HUES48 (cell line): Measurements from ENCODE around the gene NAA50.
A peak's percentile ranks its signal among the peaks of the same experiment; 100 is the strongest.

Experiments used
- H3K27ac ChIP-seq: one replicate; pipeline ENCODE4 v1.7.0; 2013; ENCODE audit warnings: low read depth, low read length, inconsistent platforms
- H3K27me3 ChIP-seq: 2 replicates; pipeline ENCODE4 v1.6.1; 2013; ENCODE audit warnings: mild to moderate bottlenecking, low read length; ENCODE audit not compliant: control insufficient read depth, insufficient read depth
- H3K36me3 ChIP-seq: 2 replicates; pipeline ENCODE4 v1.6.1; 2013; ENCODE audit warnings: low read length; ENCODE audit not compliant: control insufficient read depth, insufficient read depth
- H3K4me1 ChIP-seq: 2 replicates; pipeline ENCODE4 v1.6.1; 2013; ENCODE audit warnings: mild to moderate bottlenecking, low read length; ENCODE audit not compliant: control insufficient read depth, insufficient read depth
- H3K4me3 ChIP-seq: 2 replicates; pipeline ENCODE4 v1.5.1; 2013; ENCODE audit warnings: mild to moderate bottlenecking, low read depth, low read length
- H3K9ac ChIP-seq: 2 replicates; pipeline ENCODE4 v1.6.1; 2013; ENCODE audit warnings: mild to moderate bottlenecking, low read depth, low read length, moderate library complexity
- H3K9me3 ChIP-seq: 2 replicates; pipeline ENCODE4 v1.6.1; 2013; ENCODE audit warnings: low read length; ENCODE audit not compliant: control insufficient read depth, insufficient read depth

Gene NAA50

DNA sequence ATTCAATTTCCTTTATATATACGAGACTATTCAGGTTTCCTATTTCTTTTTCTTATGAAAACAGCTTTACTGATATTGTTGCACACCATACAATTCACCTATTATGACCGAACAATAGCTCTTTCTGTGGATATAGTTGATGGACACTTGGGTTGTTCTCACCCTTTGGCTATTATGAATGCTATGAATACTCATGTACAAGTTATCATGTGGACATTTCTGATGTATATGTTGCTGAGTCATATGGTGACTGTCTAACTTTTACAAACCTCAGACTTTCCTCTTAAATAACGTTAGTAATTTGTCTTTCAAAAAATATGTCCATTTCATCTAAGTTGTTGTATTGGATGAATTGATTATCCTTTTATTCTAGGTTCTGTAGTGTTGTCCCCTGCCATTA is 33.9 kb downstream of the NAA50 start:
- 0 out of 2 replicates have a peak, but pooled peaks cover 6% of the 10 kb centered on the region for H3K36me3 ChIP-seq
- H3K27ac ChIP-seq = no peak overlapping the region
- no peaks in the 10 kb centered on the region for H3K27me3 ChIP-seq
- no peak overlapping the region for H3K9ac ChIP-seq
- H3K4me3 ChIP-seq = no peak overlapping the region
- H3K9me3 ChIP-seq = no peaks in the 10 kb centered on the region
- no peaks in the 10 kb centered on the region for H3K4me1 ChIP-seq

- no peak overlapping the region for H3K27ac ChIP-seq
- no peak overlapping the region for H3K4me3 ChIP-seq
- H3K9me3 ChIP-seq = no peaks in the 10 kb centered on the region
- no peaks in the 10 kb centered on the region for H3K4me1 ChIP-seq
- H3K27me3 ChIP-seq = no peaks in the 10 kb centered on the region
- H3K9ac ChIP-seq = no peak overlapping the region
- H3K36me3 ChIP-seq = no peaks in the 10 kb centered on the region
Observed at GRCh38 chr3:113707835-113708234, 38.2 kb downstream of the NAA50 start.

DNA sequence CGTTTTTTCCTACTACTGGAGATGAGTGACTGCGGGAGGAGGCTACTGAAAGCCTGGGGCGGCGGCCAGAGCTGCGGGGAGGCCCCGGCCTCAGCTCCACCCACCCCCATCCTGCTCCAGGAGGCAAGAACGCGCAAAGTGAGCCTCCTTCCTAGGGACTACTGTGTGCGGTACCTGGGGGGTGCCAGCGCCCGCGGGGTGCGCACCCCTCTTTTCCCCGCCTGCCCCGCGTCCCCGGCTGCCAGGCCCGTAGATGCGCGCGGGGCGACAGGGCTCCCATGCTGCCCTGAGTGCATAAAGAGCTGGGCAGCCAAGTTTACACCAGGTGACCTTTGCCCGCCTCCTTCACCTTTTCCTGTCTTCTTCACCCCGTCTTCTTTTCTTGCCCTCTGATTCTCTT is 47.1 kb downstream of the NAA50 start:
- Histone ChIP-seq H3K36me3 (no peaks in the 10 kb centered on the region), H3K9ac (no peak overlapping the region), H3K4me3 (peak overlapping the region; percentile 24; the same call in 1 of the 2 replicates), H3K27me3 (no peaks in the 10 kb centered on the region), H3K27ac (no peak overlapping the region), H3K9me3 (no peaks in the 10 kb centered on the region), H3K4me1 (peaks cover 15% of the 10 kb centered on the region)

DNA sequence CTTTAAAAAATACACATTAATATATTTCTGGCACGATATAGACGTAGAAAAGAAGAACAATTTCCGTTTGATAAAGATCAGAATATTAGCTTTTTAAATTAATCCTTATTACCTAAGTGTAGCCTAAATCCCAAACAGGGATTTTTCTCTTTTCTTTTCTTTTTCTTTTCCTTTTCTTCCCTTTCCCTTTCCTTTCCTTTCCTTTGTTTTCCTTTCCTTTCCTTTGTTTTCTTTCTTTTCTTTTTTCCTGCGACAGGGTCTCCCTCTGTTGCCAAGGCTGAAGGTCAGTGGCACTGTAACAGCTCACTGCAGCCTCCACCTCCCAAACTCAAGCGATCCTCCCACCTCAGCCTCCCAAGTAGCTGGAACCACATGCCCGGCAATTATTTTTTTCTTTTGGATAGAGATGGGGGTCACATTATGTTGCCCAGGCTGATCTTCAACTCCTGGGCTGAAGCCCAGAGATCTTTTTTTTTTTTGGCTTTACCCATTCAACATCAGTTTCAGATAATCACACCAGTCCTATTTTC is 47.8 kb downstream of the NAA50 start:
- Histone ChIP-seq H3K27me3 (no peaks in the 10 kb centered on the region), H3K27ac (no peak overlapping the region), H3K4me1 (peaks cover 15% of the 10 kb centered on the region), H3K9ac (no peak overlapping the region), H3K36me3 (no peaks in the 10 kb centered on the region), H3K9me3 (no peaks in the 10 kb centered on the region), H3K4me3 (peak overlapping the region; percentile 81; the same call in 1 of the 2 replicates)

DNA sequence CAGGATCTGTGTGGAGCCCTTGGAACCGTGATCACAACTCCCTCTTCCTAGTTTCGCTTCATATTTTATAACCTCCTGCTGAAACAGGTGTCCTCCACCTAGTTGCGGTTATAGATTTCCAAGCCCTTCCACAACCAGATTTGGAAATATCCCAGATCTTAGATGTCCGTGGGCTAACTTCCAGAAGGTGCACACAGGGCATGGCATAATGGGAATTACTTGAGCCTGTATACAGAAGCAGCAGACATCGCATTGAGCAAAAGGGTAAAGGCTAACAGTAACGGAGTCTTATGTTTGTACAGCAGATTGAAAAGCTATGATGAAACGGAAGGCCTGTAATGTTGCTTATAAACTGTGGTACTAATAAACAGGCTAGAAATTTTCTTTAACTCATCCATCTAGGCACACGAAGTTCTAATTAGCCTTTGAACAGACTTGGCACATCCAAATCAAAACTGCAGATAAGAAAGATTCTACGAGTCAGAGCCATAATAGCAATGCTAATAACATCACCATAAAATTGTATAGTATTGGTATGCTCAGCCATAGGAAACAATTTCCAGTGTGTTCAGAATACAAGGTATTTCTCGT is 48.5 kb downstream of the NAA50 start:
- Histone ChIP-seq H3K9ac (peak overlapping the region; percentile 47), H3K36me3 (no peaks in the 10 kb centered on the region), H3K27me3 (no peaks in the 10 kb centered on the region), H3K4me1 (peaks cover 15% of the 10 kb centered on the region), H3K4me3 (peak overlapping the region; percentile 81), H3K9me3 (no peaks in the 10 kb centered on the region), H3K27ac (peak overlapping the region; percentile 64)

GRCh38 chr3:113696658-113697499 is 49.2 kb downstream of the NAA50 start:
- Histone ChIP-seq H3K9me3 (no peaks in the 10 kb centered on the region), H3K27ac (peak overlapping the region; percentile 64), H3K4me3 (peak overlapping the region; percentile 81), H3K9ac (peak overlapping the region; percentile 47), H3K4me1 (peaks cover 21% of the 10 kb centered on the region), H3K36me3 (no peaks in the 10 kb centered on the region), H3K27me3 (no peaks in the 10 kb centered on the region)

DNA sequence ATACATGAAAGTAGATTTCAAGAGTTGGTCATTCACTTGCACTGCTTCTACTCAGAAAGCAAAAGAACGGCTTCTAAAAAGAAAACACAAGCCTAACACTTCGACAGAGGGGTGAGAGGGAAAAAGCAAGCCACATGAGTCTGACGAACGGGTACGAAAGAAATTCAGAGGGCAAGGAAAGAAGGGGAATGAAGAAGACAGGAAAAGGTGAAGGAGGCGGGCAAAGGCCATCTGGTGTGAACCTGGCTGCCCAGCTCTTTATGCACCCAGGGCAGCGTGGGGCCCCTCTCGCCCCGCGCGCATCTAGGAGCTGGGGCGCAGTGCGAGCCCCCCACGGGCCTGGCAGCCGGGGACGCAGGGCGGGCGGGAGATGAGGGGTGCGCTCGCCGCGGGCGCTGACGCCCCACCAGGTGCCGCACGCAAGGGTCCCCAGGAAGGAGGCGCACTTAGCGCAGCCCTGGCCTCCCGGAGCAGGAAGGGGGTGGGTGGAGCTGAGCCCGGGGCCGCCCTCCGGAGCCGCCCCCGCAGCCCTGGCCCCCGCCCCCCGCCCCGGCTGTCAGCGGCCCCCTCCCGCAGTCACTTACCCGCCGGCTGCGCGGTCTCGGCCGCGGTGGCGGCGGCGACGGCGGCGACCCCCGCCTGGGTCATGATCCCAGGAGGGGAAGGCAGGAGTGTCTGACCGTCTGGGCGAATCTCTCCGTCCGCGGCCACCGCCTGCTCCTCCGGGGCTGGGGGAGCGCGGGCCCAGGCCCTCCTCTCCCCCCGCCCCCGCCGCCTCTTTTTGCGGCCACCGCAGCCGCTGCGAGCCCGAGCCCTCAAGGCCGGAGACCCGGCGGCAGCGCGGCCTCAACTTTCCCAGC is 50.0 kb downstream of the NAA50 start, which contains the start of gene USF3:
Gene USF3 (minus strand): TSS at position 857 of the 860 bp plus-strand sequence. CDS start 21,764 bp downstream, outside the sequence.
- H3K4me3 ChIP-seq = peak within 1 kb of the TSS; percentile 81

DNA sequence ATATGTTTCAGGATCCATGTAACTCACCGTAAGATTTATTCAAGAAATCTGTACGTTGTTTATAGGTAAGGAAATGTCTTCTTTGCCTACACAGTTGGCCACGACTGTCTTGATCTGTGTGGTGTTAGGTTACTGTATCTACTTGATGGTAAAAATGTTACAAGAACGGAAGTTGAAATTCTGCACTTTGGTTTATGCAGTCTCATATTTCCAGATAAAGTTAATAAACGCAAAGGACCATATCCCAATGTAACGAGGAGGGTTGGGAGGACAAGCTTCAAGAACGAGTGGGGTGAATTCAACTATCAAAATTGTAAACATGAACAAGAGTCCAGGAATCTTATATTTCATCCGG is 50.6 kb downstream of the NAA50 start:
- no peaks in the 10 kb centered on the region for H3K9me3 ChIP-seq
- no peaks in the 10 kb centered on the region for H3K36me3 ChIP-seq
- H3K4me3 ChIP-seq = peak overlapping the region; percentile 77
- H3K9ac ChIP-seq = peak overlapping the region; percentile 70
- H3K27me3 ChIP-seq = no peaks in the 10 kb centered on the region
- peak overlapping the region; percentile 96 for H3K27ac ChIP-seq
- peaks cover 28% of the 10 kb centered on the region for H3K4me1 ChIP-seq

More for the DNA sequence above, 50.0 kb downstream of the NAA50 start, which contains the start of gene USF3:
- peak within 1 kb of the TSS; percentile 96 for H3K27ac ChIP-seq
- H3K9me3 ChIP-seq = no peaks in the 10 kb centered on the region
- no peaks in the 10 kb centered on the region for H3K27me3 ChIP-seq
- no peaks in the 10 kb centered on the region for H3K36me3 ChIP-seq
- peaks cover 28% of the 10 kb centered on the region for H3K4me1 ChIP-seq
- peak within 1 kb of the TSS; percentile 70 for H3K9ac ChIP-seq

DNA sequence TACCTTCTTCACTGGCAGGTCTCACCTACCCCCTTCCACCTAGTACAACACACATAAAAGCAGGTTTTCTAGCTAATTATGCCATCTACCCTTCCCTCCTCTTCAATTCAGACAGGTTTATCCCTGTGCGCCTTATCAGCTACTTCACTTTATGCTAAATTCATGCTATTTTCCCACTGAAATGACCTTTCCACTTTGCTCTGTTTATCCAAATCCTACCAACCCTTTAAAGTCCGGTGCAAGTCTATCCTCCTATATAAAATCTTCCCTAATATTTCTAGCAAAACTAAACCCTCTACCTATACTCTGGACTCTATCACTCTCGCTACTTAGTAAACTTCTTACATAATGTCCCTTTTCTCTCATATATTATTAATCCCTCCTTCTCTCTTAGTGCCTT is 55.6 kb downstream of the NAA50 start:
- no peak overlapping the region for H3K27ac ChIP-seq
- peaks cover 33% of the 10 kb centered on the region for H3K4me1 ChIP-seq
- H3K27me3 ChIP-seq = no peaks in the 10 kb centered on the region
- no peaks in the 10 kb centered on the region for H3K36me3 ChIP-seq
- H3K9ac ChIP-seq = no peak overlapping the region
- no peak overlapping the region for H3K4me3 ChIP-seq
- H3K9me3 ChIP-seq = no peaks in the 10 kb centered on the region

DNA sequence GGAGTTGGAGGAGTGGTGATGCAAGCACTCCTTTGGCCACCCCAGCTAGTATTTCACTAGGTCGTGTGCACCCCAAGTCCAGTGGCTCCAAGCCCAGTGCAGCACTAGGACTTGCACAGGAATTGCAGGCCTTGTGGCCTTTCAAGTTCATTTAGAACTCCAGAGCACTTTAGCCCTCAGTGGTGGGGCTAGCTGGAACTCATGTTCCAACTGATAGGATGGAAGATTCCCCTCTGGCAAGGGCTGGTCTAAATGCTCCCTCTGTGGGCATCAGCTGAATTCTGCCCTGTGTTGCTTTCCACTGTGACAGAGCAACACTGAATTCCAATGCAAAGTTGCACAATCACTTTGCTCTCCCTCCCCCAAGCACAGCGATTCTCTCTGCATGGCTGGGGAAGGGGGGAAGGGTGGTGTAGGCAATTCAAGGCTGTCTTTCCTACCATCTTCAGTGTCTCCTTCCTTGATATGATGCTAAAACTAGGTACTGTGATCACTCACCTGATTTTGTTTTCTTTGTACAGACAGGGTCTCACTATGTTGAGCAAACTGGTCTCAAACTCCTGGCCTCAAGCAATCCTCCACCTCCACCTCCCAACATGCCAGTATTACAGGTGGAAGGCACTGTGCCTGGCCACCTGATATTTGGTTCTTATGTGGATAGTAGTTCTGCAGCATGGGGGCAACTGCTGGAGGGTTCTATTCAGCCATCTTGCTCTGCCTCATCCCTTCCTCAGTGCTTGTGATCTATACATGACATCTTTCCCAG is 59.9 kb downstream of the NAA50 start:
- Histone ChIP-seq H3K27me3 (no peaks in the 10 kb centered on the region), H3K9me3 (no peaks in the 10 kb centered on the region), H3K27ac (peak overlapping the region; percentile 14)

More for the DNA sequence above, 59.9 kb downstream of the NAA50 start:
- no peak overlapping the region for H3K9ac ChIP-seq
- H3K4me3 ChIP-seq = no peak overlapping the region
- no peaks in the 10 kb centered on the region for H3K36me3 ChIP-seq
- peaks cover 18% of the 10 kb centered on the region for H3K4me1 ChIP-seq
